Thoracic aorta (tissue), 2 donors: Measurements from ENCODE around the gene N4BP2L2. TPM values are rescaled to one million over a fixed set of nuclear protein-coding genes. Genes with fewer than 3 reads are reported as not detected.

ENCODE experiments used
- ATAC-seq: fragments of 150-250 bp; one replicate; pipeline ENCODE4 v1.8.0; 2017; ENCODE audit warnings: low read depth; ENCODE audit not compliant: insufficient number of reproducible peaks, low FRiP score
- DNase-seq: peaks from one replicate; pipeline ENCODE4 v3.0.0-alpha.2; 2020; ENCODE audit warnings: low spot score
- H3K27ac ChIP-seq, 2 donors: fragments of 200-600 bp; sonication (generic); 1 replicate in 1 of 2; 2 replicates in 1 of 2; pipeline ENCODE4 v1.5.1; 2016; ENCODE audit warnings: mild to moderate bottlenecking in 2 of 2, moderate library complexity in 2 of 2
- H3K27me3 ChIP-seq: fragments of 200-600 bp; sonication (generic); replicated peaks from 2 replicates; pipeline ENCODE4 v1.6.0; 2016; ENCODE audit warnings: mild to moderate bottlenecking; ENCODE audit not compliant: insufficient read depth
- H3K36me3 ChIP-seq: fragments of 200-600 bp; sonication (generic); one replicate; pipeline ENCODE4 v1.5.1; 2016
- H3K4me1 ChIP-seq, 2 donors: fragments of 200-600 bp; sonication (generic); 1 replicate in 1 of 2; 2 replicates in 1 of 2; pipeline versions ENCODE4 v1.5.1 to v1.6.0; 2016; ENCODE audit warnings: low read depth in 2 of 2, mild to moderate bottlenecking in 1 of 2; ENCODE audit not compliant: control insufficient read depth in 1 of 2
- H3K4me3 ChIP-seq: fragments of 200-600 bp; sonication (generic); 2 replicates; pipeline ENCODE4 v1.5.1; 2016; ENCODE audit warnings: mild to moderate bottlenecking
- H3K9me3 ChIP-seq: fragments of 200-600 bp; sonication (generic); 2 replicates; pipeline ENCODE4 v1.5.1; 2016
- CTCF ChIP-seq: fragments of 200-600 bp; sonication (generic); IDR thresholded peaks from one replicate; pipeline ENCODE4 v1.5.1; 2019; ENCODE audit warnings: antibody characterized with exemption
- total RNA-seq, 2 donors: library from RNA; depleted of rRNA; stranded (reverse); fragments of >200 nt; gene quantifications; one replicate each; pipeline versions ENCODE4 v1.1.0 to v1.2.3, GENCODE V29; 2016

N4BP2L2 gene
- total RNA-seq, 2 donors from 2014 or later, result 135 to 251 TPM

DNA sequence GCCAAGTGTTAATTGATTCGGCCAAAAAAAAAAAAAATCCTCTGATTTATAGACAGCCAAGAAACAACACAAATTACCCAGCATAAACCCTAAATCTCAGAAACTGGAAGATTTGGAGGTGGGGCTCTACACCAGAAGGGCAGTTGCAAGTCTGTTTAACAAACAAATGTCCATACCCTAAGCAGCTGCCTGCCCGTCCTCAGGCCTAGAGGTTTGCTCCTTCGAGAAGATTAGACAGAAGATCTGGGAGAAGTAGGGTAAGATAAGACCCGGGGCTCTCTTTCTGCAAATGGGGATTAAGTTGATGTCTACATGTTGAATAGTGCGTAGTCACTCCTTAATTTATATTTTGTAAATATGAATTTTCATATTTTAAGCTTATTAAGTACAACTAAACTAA is 107.2 kb downstream of the N4BP2L2 start:
- DNase-seq, result no peak
- Histone ChIP-seq H3K9me3 (no peaks in the 10 kb centered on the region), H3K27me3 (no peaks in the 10 kb centered on the region), H3K27ac (no peak overlapping the region), H3K4me3 (no peak overlapping the region), H3K36me3 (no peaks in the 10 kb centered on the region), H3K4me1 (peaks cover 6 to 14% of the 10 kb centered on the region in 2 donors)
- no peak for TF ChIP-seq CTCF
- no peak for ATAC-seq

- H3K9me3 ChIP-seq, result no peaks in the 10 kb centered on the region
- H3K4me3 ChIP-seq, result no peak overlapping the region
- TF ChIP-seq CTCF, result no peak
- peaks cover 12 to 26% of the 10 kb centered on the region in 2 donors for H3K4me1 ChIP-seq
- H3K27ac ChIP-seq, result no peak overlapping the region
- H3K27me3 ChIP-seq, result no peaks in the 10 kb centered on the region
- H3K36me3 ChIP-seq, result no peaks in the 10 kb centered on the region
- DNase-seq, result no peak
- ATAC-seq, result no peak
Observed at GRCh38 chr13:32430018-32430747, 108.4 kb downstream of the N4BP2L2 start.

DNA sequence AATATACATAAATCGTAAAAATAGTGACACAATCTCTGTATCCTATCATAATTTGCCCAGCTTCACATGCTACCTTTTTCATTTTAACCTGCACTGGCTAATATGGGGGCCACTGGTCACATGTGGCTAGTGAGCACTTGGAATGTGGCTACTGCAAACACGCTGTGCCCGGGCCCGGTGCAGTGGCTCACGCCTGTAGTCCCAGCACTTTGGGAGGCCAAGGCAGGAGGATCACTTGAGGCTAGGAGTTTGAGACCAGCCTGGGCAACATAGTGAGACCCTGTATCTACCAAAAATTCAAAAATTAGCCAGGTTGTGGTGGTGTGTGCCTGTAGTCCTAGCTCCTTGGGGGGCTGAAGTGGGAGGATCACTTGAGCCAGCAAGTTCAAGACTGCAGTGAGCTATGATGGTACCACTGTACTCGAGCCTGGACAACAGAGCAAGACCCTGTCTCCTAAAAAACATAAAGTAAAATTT is 109.1 kb downstream of the N4BP2L2 start:
- Histone ChIP-seq H3K27ac (peak overlapping the region in 1 of 2 donors; percentile 79), H3K4me1 (peaks cover 13 to 27% of the 10 kb centered on the region in 2 donors), H3K36me3 (no peaks in the 10 kb centered on the region), H3K27me3 (no peaks in the 10 kb centered on the region), H3K9me3 (no peaks in the 10 kb centered on the region), H3K4me3 (no peak overlapping the region)
- ATAC-seq (no peak), DNase-seq (no peak)
- TF ChIP-seq CTCF, result no peak

GRCh38 chr13:32428581-32429432 is 109.8 kb downstream of the N4BP2L2 start:
- Histone ChIP-seq H3K4me1 (peaks cover 13 to 27% of the 10 kb centered on the region in 2 donors), H3K27ac (peak overlapping the region; percentile 79 to 89), H3K27me3 (no peaks in the 10 kb centered on the region), H3K9me3 (no peaks in the 10 kb centered on the region), H3K36me3 (no peaks in the 10 kb centered on the region), H3K4me3 (peak overlapping the region; percentile 85)
- DNase-seq (no peak), ATAC-seq (peak; percentile 4)
- TF ChIP-seq CTCF, result no peak
